Adrenal gland (tissue), 5 donors: Measurements from ENCODE around the gene MANEAL.

ENCODE experiments used
- CTCF ChIP-seq, 6 experiments: fragments of 450-650 bp in 4 of 6; fragments of 200-600 bp in 2 of 6; sonication (generic) in 1 of 6; IDR thresholded peaks; 1 replicate in 5 of 6; 2 replicates in 1 of 6; pipeline versions ENCODE4 v1.5.1 to v1.8.0; 2016 to 2021; ENCODE audit warnings: antibody characterized with exemption in 6 of 6, mild to moderate bottlenecking in 2 of 6, moderate library complexity in 1 of 6
- POLR2A ChIP-seq, 2 donors: fragments of 450-650 bp; IDR thresholded peaks; one replicate each; pipeline ENCODE4 v1.6.1; 2017; ENCODE audit warnings: antibody characterized with exemption in 2 of 2, mild to moderate bottlenecking in 2 of 2, moderate library complexity in 1 of 2
- donor health status: DM: no; HTN: no; CAD: no.

DNA sequence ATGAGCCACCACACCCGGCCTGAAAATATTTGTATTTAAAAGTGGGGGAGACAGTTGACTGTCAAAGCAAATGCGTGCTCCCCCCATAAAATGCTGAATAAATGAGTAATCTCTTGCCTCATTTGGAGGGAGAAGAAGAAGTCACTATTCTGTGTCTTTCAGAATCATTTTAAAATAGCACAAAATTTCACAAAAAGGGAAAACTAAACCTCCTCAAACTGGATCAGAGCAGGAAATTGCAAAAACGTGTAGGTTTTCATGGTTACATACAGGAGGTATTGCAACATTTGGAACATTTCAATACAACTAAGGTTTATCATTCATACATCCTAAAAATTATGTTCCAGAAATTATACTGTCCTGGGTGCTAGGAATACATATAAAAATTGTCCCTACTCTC lies 52.1 kb downstream of the MANEAL start:
- no peak for TF ChIP-seq CTCF (IDR thresholded peaks at IDR 0.05)
- TF ChIP-seq POLR2A (IDR thresholded peaks at IDR 0.05), result no peak
